ENCODE measurements around the gene PPP1R3D.

PPP1R3D gene

GRCh38 chr20:59948212-59948611 lies 8.1 kb upstream of the PPP1R3D start:
- DNase-seq: no peak

- no peak for DNase-seq
These were observed 7.3 kb upstream of the PPP1R3D start for GRCh38 chr20:59947376-59947775.

GRCh38 chr20:59945731-59946130 lies 5.6 kb upstream of the PPP1R3D start:
- no peak for DNase-seq

- DNase-seq: peak; percentile 92
These were observed 5.1 kb upstream of the PPP1R3D start for GRCh38 chr20:59945175-59945574.

GRCh38 chr20:59944726-59945125 lies 4.6 kb upstream of the PPP1R3D start:
- no peak for DNase-seq

GRCh38 chr20:59942245-59942644 lies 2.1 kb upstream of the PPP1R3D start:
- no peak for DNase-seq

GRCh38 chr20:59940956-59941294 lies 820 bp upstream of the PPP1R3D start:
- DNase-seq: no peak

- no peak for DNase-seq
These were observed 301 bp downstream of the PPP1R3D start for GRCh38 chr20:59939879-59940128.

GRCh38 chr20:59939052-59939878 lies 840 bp downstream of the PPP1R3D start:
- DNase-seq: no peak

GRCh38 chr20:59938696-59939051 lies 1.4 kb downstream of the PPP1R3D start:
- DNase-seq: no peak

GRCh38 chr20:59938221-59938620 lies 1.9 kb downstream of the PPP1R3D start:
- DNase-seq: no peak

GRCh38 chr20:59937150-59937549 lies 3.0 kb downstream of the PPP1R3D start:
- no peak for DNase-seq

GRCh38 chr20:59936409-59936808 lies 3.7 kb downstream of the PPP1R3D start:
- DNase-seq: no peak

GRCh38 chr20:59935457-59936185 lies 4.5 kb downstream of the PPP1R3D start:
- no peak for DNase-seq

GRCh38 chr20:59933849-59934585 lies 6.1 kb downstream of the PPP1R3D start:
- peak; percentile 74 for DNase-seq

- DNase-seq: no peak
These were observed 6.7 kb downstream of the PPP1R3D start, which contains the start of gene SYCP2 for GRCh38 chr20:59933296-59933848. Gene SYCP2, minus strand, starts transcription at chr20:59933637. Its CDS starts 11,224 bp downstream, at chr20:59922413.

GRCh38 chr20:59932616-59933295 lies 7.3 kb downstream of the PPP1R3D start:
- no peak for DNase-seq

- DNase-seq: no peak
These were observed 8.4 kb downstream of the PPP1R3D start for GRCh38 chr20:59931511-59932312.

GRCh38 chr20:59925899-59926298 lies 14.2 kb downstream of the PPP1R3D start:
- no peak for DNase-seq

- DNase-seq: no peak
These were observed 14.7 kb downstream of the PPP1R3D start for GRCh38 chr20:59925359-59925758.

GRCh38 chr20:59923514-59923913 lies 16.6 kb downstream of the PPP1R3D start:
- no peak for DNase-seq

GRCh38 chr20:59920944-59921343 lies 19.2 kb downstream of the PPP1R3D start:
- no peak for DNase-seq

All from NCI-H526 treated with DMSO at 0.1 percent for 48 hours (cell line).